SK-MEL-5 (cell line): Measurements from ENCODE around the gene MARCHF6. TPM values are rescaled to one million over a fixed set of nuclear protein-coding genes. Genes with fewer than 3 reads are reported as not detected.
A peak's percentile ranks its signal among the peaks of the same experiment; 100 is the strongest.
"Not testable (repeated sequence)": the region's sequence is repeated elsewhere in the genome, so short reads cannot be mapped to it uniquely, and the experiment has no call there.

Experiments
- DNase-seq: peaks from one replicate; pipeline ENCODE4 v3.0.0-alpha.2; 2016; ENCODE audit warnings: low read depth, low spot score
- in situ Hi-C: cut with HindIII; loops from 2 replicates; pipeline ENCODE4 v1.10.0; 2016; ENCODE audit warnings: low sequenced_read_pairs, high pct_unique_total_duplicates, low pct_unique_long_range_greater_than_20kb
- polyA plus RNA-seq, 2 experiments: library from polyadenylated mRNA; depleted of rRNA; stranded (reverse); fragments of >200 nt; gene quantifications; 2 replicates each; pipeline ENCODE4 v1.2.3, GENCODE V29; 2015
- total RNA-seq: library from RNA; depleted of rRNA; stranded (reverse); fragments of >200 nt; shearing (Covaris generic); gene quantifications from 2 replicates; pipeline ENCODE4 v1.2.3, GENCODE V29; 2014; rRNA removed

Gene MARCHF6
- 73.0 and 75.8 TPM in 2 replicates for total RNA-seq
- polyA plus RNA-seq (2015; cell fraction: cytosol; rRNA removed) = 76.9 and 109 TPM in 2 replicates
- polyA plus RNA-seq (2015; cell fraction: nucleus; rRNA removed) = 311 and 332 TPM in 2 replicates

GRCh38 chr5:10353241-10354047 is at the start of gene MARCHF6:
Gene MARCHF6 (plus strand): TSS chr5:10353695. CDS start chr5:10353899, 204 bp downstream.
- in situ Hi-C loops = no loop called here
- peak; percentile 94 for DNase-seq

GRCh38 chr5:10303699-10304170 is 49.8 kb upstream of the MARCHF6 start:
- in situ Hi-C loops = no loop called here
- DNase-seq = no peak

- in situ Hi-C loops = no loop called here
- DNase-seq = peak; percentile 58
Observed at GRCh38 chr5:10304932-10305331, 48.6 kb upstream of the MARCHF6 start.

GRCh38 chr5:10306114-10306513 is 47.4 kb upstream of the MARCHF6 start:
- DNase-seq = no peak
- in situ Hi-C loops = no loop called here

GRCh38 chr5:10306806-10307205 is 46.7 kb upstream of the MARCHF6 start:
- in situ Hi-C loops = no loop called here
- no peak for DNase-seq

- in situ Hi-C loops = no loop called here
- no peak for DNase-seq
Observed at GRCh38 chr5:10307206-10308148, 46.0 kb upstream of the MARCHF6 start, which contains the start of gene CMBL. Gene CMBL (minus strand): TSS chr5:10307902. CDS start chr5:10290762, 17,140 bp downstream.

- no peak for DNase-seq
- in situ Hi-C loops = no loop called here
Observed at GRCh38 chr5:10308844-10309243, 44.7 kb upstream of the MARCHF6 start.

- DNase-seq = peak; percentile 54
- in situ Hi-C loops = no loop called here
Observed at GRCh38 chr5:10310066-10310779, 43.3 kb upstream of the MARCHF6 start.

- in situ Hi-C loops, DNase-seq: not testable (repeated sequence)
Observed at GRCh38 chr5:10310835-10311570, 42.5 kb upstream of the MARCHF6 start.

GRCh38 chr5:10311595-10312425 is 41.7 kb upstream of the MARCHF6 start:
- no peak for DNase-seq
- in situ Hi-C loops = no loop called here

- in situ Hi-C loops = no loop called here
- no peak for DNase-seq
Observed at GRCh38 chr5:10315201-10315600, 38.3 kb upstream of the MARCHF6 start.

- no peak for DNase-seq
- in situ Hi-C loops = no loop called here
Observed at GRCh38 chr5:10315824-10316509, 37.5 kb upstream of the MARCHF6 start.

- in situ Hi-C loops = no loop called here
- no peak for DNase-seq
Observed at GRCh38 chr5:10317825-10318682, 35.4 kb upstream of the MARCHF6 start.

GRCh38 chr5:10319202-10319851 is 34.2 kb upstream of the MARCHF6 start:
- in situ Hi-C loops = no loop called here
- DNase-seq = no peak
